WTC11 (cell line): ENCODE data around the gene ITPR2.

Experiments
- CBFB ChIP-seq: sonication (generic); formaldehyde crosslinking; IDR thresholded peaks from 2 replicates; pipeline ENCODE4 v1.8.1; 2022; ENCODE audit warnings: mild to moderate bottlenecking, low read depth, missing genetic modification reagents
- CREB1 ChIP-seq: sonication (generic); formaldehyde crosslinking; IDR thresholded peaks from 2 replicates; pipeline ENCODE4 v1.8.0; 2023; ENCODE audit warnings: mild to moderate bottlenecking, missing genetic modification reagents
- CTCF ChIP-seq: fragments of 200-600 bp; IDR thresholded peaks from 2 replicates; pipeline ENCODE4 v1.8.0; 2022; ENCODE audit warnings: antibody characterized with exemption
- MAX ChIP-seq: sonication (generic); formaldehyde crosslinking; IDR thresholded peaks from 2 replicates; pipeline ENCODE4 v1.8.0; 2022; ENCODE audit warnings: mild to moderate bottlenecking, missing genetic modification reagents
- NFE2L1 ChIP-seq: sonication (generic); formaldehyde crosslinking; IDR thresholded peaks from 2 replicates; pipeline ENCODE4 v1.8.1; 2023; ENCODE audit warnings: missing genetic modification reagents
- ZNF121 ChIP-seq: sonication (generic); formaldehyde crosslinking; IDR thresholded peaks from 2 replicates; pipeline ENCODE4 v1.8.0; 2023; ENCODE audit warnings: missing genetic modification reagents
- ZNF232 ChIP-seq: sonication (generic); formaldehyde crosslinking; IDR thresholded peaks from 2 replicates; pipeline ENCODE4 v1.8.0; 2022; ENCODE audit warnings: mild to moderate bottlenecking, missing genetic modification reagents
- ZNF317 ChIP-seq: sonication (generic); formaldehyde crosslinking; IDR thresholded peaks from 2 replicates; pipeline ENCODE4 v1.8.1; 2023; ENCODE audit warnings: low read depth, mild to moderate bottlenecking, moderate library complexity, missing genetic modification reagents, borderline replicate concordance
- ZNF416 ChIP-seq: fragments of 250-450 bp; sonication (Bioruptor Pico); IDR thresholded peaks from 2 replicates; pipeline ENCODE4 v1.9.0; 2021; ENCODE audit warnings: mild to moderate bottlenecking, inconsistent platforms
- TF ChIP-seq, protein P1 (sequence below): sonication (generic); formaldehyde crosslinking; conservative IDR thresholded peaks from 2 replicates; pipeline ENCODE4 v1.8.1; 2022; ENCODE audit warnings: mild to moderate bottlenecking, missing genetic modification reagents

- TF ChIP-seq, protein P1, sequence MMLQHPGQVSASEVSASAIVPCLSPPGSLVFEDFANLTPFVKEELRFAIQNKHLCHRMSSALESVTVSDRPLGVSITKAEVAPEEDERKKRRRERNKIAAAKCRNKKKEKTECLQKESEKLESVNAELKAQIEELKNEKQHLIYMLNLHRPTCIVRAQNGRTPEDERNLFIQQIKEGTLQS (CRISPR knock-in tag): no peak
- no peak for TF ChIP-seq CTCF
- no peak for TF ChIP-seq ZNF232
- TF ChIP-seq MAX (CRISPR knock-in tag): no peak
- no peak for TF ChIP-seq ZNF317
- TF ChIP-seq ZNF416 (CRISPR knock-in tag): no peak
- TF ChIP-seq NFE2L1 (CRISPR knock-in tag): no peak
- TF ChIP-seq ZNF121 (CRISPR knock-in tag): no peak
- TF ChIP-seq CBFB (CRISPR knock-in tag): no peak
- no peak for TF ChIP-seq CREB1 (CRISPR knock-in tag)
Measured at GRCh38 chr12:26546535-26547314, 286.3 kb downstream of the ITPR2 start.
